ENCODE data around the gene IQCF6. TPM values are rescaled to one million over a fixed set of nuclear protein-coding genes. Genes with fewer than 3 reads are reported as not detected.

Gene IQCF6
- total RNA-seq (not detected), polyA plus RNA-seq (ENCODE audit: insufficient read depth in 1 of 8, insufficient read length in 8 of 8, low replicate concordance in 1 of 8) (not detected)
- long read RNA-seq, donor 1 = 0 reads
- long read RNA-seq, donor 2 = 0 reads
- long read RNA-seq, donor 3 = 0 reads
- long read RNA-seq, donor 4 = 0 reads
- long read RNA-seq, donor 5 = 0 reads
- long read RNA-seq, donor 6 = 0 reads
- long read RNA-seq, donor 7 = 0 reads
- long read RNA-seq, donor 8 = 0 reads
- long read RNA-seq, donor 9 = 0 reads
- long read RNA-seq, donor 10 = 0 reads
- long read RNA-seq, donor 11 = 0 reads

GRCh38 chr3:51779137-51779536, at the start of gene IQCF6:
TSS of gene IQCF6 (minus strand) at chr3:51779237. CDS start at chr3:51779224, 13 bp downstream.
- Histone ChIP-seq H3K4me3 (ENCODE audit: low read length) (no peak within 1 kb of the TSS), H3K4me1 (ENCODE audit: control insufficient read depth, insufficient read depth, low read length) (peaks cover 14% of the 10 kb centered on the region), H3K27me3 (ENCODE audit: control insufficient read depth, insufficient read depth, low read length) (peaks cover 9% of the 10 kb centered on the region), H3K27ac (ENCODE audit: low read length) (no peak within 1 kb of the TSS), H3K9me3 (replicated peaks; ENCODE audit: control insufficient read depth, low read depth, low read length) (no peaks in the 10 kb centered on the region), H3K36me3 (ENCODE audit: control insufficient read depth, insufficient read depth, low read length) (no peaks in the 10 kb centered on the region)
- WGBS (ENCODE audit: insufficient coverage) = 87% methylated on average over 5 of the region's 5 CpGs
- DNase-seq = no peak

GRCh38 chr3:51828297-51828696, 49.3 kb upstream of the IQCF6 start:
- DNase-seq = no peak
- WGBS (ENCODE audit: insufficient coverage) = 86% methylated on average over 1 of the region's 1 CpG
- H3K36me3 ChIP-seq (ENCODE audit: control insufficient read depth, insufficient read depth, low read length) = no peaks in the 10 kb centered on the region
- peaks cover 2% of the 10 kb centered on the region for H3K27me3 ChIP-seq (ENCODE audit: control insufficient read depth, insufficient read depth, low read length)
- no peak overlapping the region for H3K4me3 ChIP-seq (ENCODE audit: low read length)
- H3K9me3 ChIP-seq (replicated peaks; ENCODE audit: control insufficient read depth, low read depth, low read length) = peaks cover 4% of the 10 kb centered on the region
- H3K27ac ChIP-seq (ENCODE audit: low read length) = no peak overlapping the region
- H3K4me1 ChIP-seq (ENCODE audit: control insufficient read depth, insufficient read depth, low read length) = no peaks in the 10 kb centered on the region

- 48% methylated on average over 12 of the region's 12 CpGs for WGBS (ENCODE audit: insufficient coverage)
- Histone ChIP-seq H3K9me3 (replicated peaks; ENCODE audit: control insufficient read depth, low read depth, low read length) (no peaks in the 10 kb centered on the region), H3K4me1 (ENCODE audit: control insufficient read depth, insufficient read depth, low read length) (no peaks in the 10 kb centered on the region), H3K27ac (ENCODE audit: low read length) (no peak overlapping the region), H3K27me3 (ENCODE audit: control insufficient read depth, insufficient read depth, low read length) (peaks cover 5% of the 10 kb centered on the region), H3K36me3 (ENCODE audit: control insufficient read depth, insufficient read depth, low read length) (no peaks in the 10 kb centered on the region), H3K4me3 (ENCODE audit: low read length) (no peak overlapping the region)
- no peak for DNase-seq
These were observed 40.8 kb upstream of the IQCF6 start for GRCh38 chr3:51819709-51820406.

- H3K9me3 ChIP-seq (replicated peaks; ENCODE audit: control insufficient read depth, low read depth, low read length) = no peaks in the 10 kb centered on the region
- DNase-seq = no peak
- no peak overlapping the region for H3K4me3 ChIP-seq (ENCODE audit: low read length)
- H3K4me1 ChIP-seq (ENCODE audit: control insufficient read depth, insufficient read depth, low read length) = peaks cover 2% of the 10 kb centered on the region
- H3K27me3 ChIP-seq (ENCODE audit: control insufficient read depth, insufficient read depth, low read length) = peaks cover 5% of the 10 kb centered on the region
- no peak overlapping the region for H3K27ac ChIP-seq (ENCODE audit: low read length)
- no peaks in the 10 kb centered on the region for H3K36me3 ChIP-seq (ENCODE audit: control insufficient read depth, insufficient read depth, low read length)
- WGBS (ENCODE audit: insufficient coverage) = 90% methylated on average over 15 of the region's 15 CpGs
These were observed 40.1 kb upstream of the IQCF6 start for GRCh38 chr3:51819151-51819550.

- Histone ChIP-seq H3K4me3 (ENCODE audit: low read length) (no peak overlapping the region), H3K9me3 (replicated peaks; ENCODE audit: control insufficient read depth, low read depth, low read length) (no peaks in the 10 kb centered on the region), H3K27me3 (ENCODE audit: control insufficient read depth, insufficient read depth, low read length) (peaks cover 3% of the 10 kb centered on the region), H3K36me3 (ENCODE audit: control insufficient read depth, insufficient read depth, low read length) (no peaks in the 10 kb centered on the region), H3K27ac (ENCODE audit: low read length) (no peak overlapping the region), H3K4me1 (ENCODE audit: control insufficient read depth, insufficient read depth, low read length) (peaks cover 12% of the 10 kb centered on the region)
- WGBS (ENCODE audit: insufficient coverage) = 100% methylated on average over 1 of the region's 2 CpGs
- no peak for DNase-seq
These were observed 38.3 kb upstream of the IQCF6 start for GRCh38 chr3:51817375-51817774.

GRCh38 chr3:51816723-51817122, 37.7 kb upstream of the IQCF6 start:
- Histone ChIP-seq H3K4me3 (ENCODE audit: low read length) (no peak overlapping the region), H3K36me3 (ENCODE audit: control insufficient read depth, insufficient read depth, low read length) (no peaks in the 10 kb centered on the region), H3K27me3 (ENCODE audit: control insufficient read depth, insufficient read depth, low read length) (peaks cover 3% of the 10 kb centered on the region), H3K4me1 (ENCODE audit: control insufficient read depth, insufficient read depth, low read length) (peaks cover 12% of the 10 kb centered on the region), H3K9me3 (replicated peaks; ENCODE audit: control insufficient read depth, low read depth, low read length) (no peaks in the 10 kb centered on the region), H3K27ac (ENCODE audit: low read length) (no peak overlapping the region)
- no CpG with 5 or more reads among the region's 2 CpGs for WGBS (ENCODE audit: insufficient coverage)
- DNase-seq = no peak

GRCh38 chr3:51815614-51816013, 36.6 kb upstream of the IQCF6 start:
- 45% methylated on average over 4 of the region's 4 CpGs for WGBS (ENCODE audit: insufficient coverage)
- no peak overlapping the region for H3K27ac ChIP-seq (ENCODE audit: low read length)
- H3K27me3 ChIP-seq (ENCODE audit: control insufficient read depth, insufficient read depth, low read length) = peaks cover under 1% of the 10 kb centered on the region
- H3K9me3 ChIP-seq (replicated peaks; ENCODE audit: control insufficient read depth, low read depth, low read length) = no peaks in the 10 kb centered on the region
- no peaks in the 10 kb centered on the region for H3K36me3 ChIP-seq (ENCODE audit: control insufficient read depth, insufficient read depth, low read length)
- H3K4me1 ChIP-seq (ENCODE audit: control insufficient read depth, insufficient read depth, low read length) = peaks cover 12% of the 10 kb centered on the region
- no peak overlapping the region for H3K4me3 ChIP-seq (ENCODE audit: low read length)
- no peak for DNase-seq

GRCh38 chr3:51814034-51814433, 35.0 kb upstream of the IQCF6 start:
- H3K4me1 ChIP-seq (ENCODE audit: control insufficient read depth, insufficient read depth, low read length) = peaks cover 12% of the 10 kb centered on the region
- H3K27ac ChIP-seq (ENCODE audit: low read length) = no peak overlapping the region
- H3K9me3 ChIP-seq (replicated peaks; ENCODE audit: control insufficient read depth, low read depth, low read length) = no peaks in the 10 kb centered on the region
- no peak overlapping the region for H3K4me3 ChIP-seq (ENCODE audit: low read length)
- no peak for DNase-seq
- H3K27me3 ChIP-seq (ENCODE audit: control insufficient read depth, insufficient read depth, low read length) = no peaks in the 10 kb centered on the region
- no peaks in the 10 kb centered on the region for H3K36me3 ChIP-seq (ENCODE audit: control insufficient read depth, insufficient read depth, low read length)
- WGBS (ENCODE audit: insufficient coverage) = 92% methylated on average over 2 of the region's 3 CpGs

GRCh38 chr3:51813539-51813938, 34.5 kb upstream of the IQCF6 start:
- Histone ChIP-seq H3K4me3 (ENCODE audit: low read length) (no peak overlapping the region), H3K36me3 (ENCODE audit: control insufficient read depth, insufficient read depth, low read length) (no peaks in the 10 kb centered on the region), H3K27ac (ENCODE audit: low read length) (no peak overlapping the region), H3K9me3 (replicated peaks; ENCODE audit: control insufficient read depth, low read depth, low read length) (no peaks in the 10 kb centered on the region), H3K27me3 (ENCODE audit: control insufficient read depth, insufficient read depth, low read length) (no peaks in the 10 kb centered on the region), H3K4me1 (ENCODE audit: control insufficient read depth, insufficient read depth, low read length) (peaks cover 12% of the 10 kb centered on the region)
- 67% methylated on average over 5 of the region's 6 CpGs for WGBS (ENCODE audit: insufficient coverage)
- DNase-seq = peak; percentile 62

GRCh38 chr3:51808934-51809333, 29.9 kb upstream of the IQCF6 start:
- WGBS (ENCODE audit: insufficient coverage) = 100% methylated on average over 1 of the region's 5 CpGs
- Histone ChIP-seq H3K36me3 (ENCODE audit: control insufficient read depth, insufficient read depth, low read length) (no peaks in the 10 kb centered on the region), H3K9me3 (replicated peaks; ENCODE audit: control insufficient read depth, low read depth, low read length) (no peaks in the 10 kb centered on the region), H3K4me3 (ENCODE audit: low read length) (no peak overlapping the region), H3K4me1 (ENCODE audit: control insufficient read depth, insufficient read depth, low read length) (peaks cover 7% of the 10 kb centered on the region), H3K27ac (ENCODE audit: low read length) (no peak overlapping the region), H3K27me3 (ENCODE audit: control insufficient read depth, insufficient read depth, low read length) (no peaks in the 10 kb centered on the region)
- no peak for DNase-seq
